ENCODE measurements around the gene KLK12. TPM values are rescaled to one million over a fixed set of nuclear protein-coding genes. Genes with fewer than 3 reads are reported as not detected.

The KLK12 gene
- total RNA-seq, 1 donor from 2014 or later = not detected

DNA sequence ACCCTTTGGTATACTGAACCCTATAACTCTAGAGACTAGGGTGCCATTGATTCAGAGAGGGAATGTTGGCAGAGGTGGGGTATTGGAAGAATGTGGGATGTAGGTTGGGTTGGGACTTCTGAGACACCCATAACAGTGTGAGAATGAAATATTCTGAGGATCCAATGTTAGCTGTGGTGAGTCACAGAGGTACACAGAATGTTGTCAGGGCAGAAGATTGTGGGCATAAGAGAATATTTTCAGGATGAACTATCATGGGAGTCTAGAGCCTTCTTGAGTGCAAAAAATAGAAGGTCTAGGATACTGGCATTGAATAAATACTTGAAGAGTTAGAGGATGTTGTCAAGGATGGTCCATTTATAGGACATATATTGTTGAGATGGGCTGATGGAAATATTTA, 21.1 kb upstream of the KLK12 start:
- no peak for DNase-seq

DNA sequence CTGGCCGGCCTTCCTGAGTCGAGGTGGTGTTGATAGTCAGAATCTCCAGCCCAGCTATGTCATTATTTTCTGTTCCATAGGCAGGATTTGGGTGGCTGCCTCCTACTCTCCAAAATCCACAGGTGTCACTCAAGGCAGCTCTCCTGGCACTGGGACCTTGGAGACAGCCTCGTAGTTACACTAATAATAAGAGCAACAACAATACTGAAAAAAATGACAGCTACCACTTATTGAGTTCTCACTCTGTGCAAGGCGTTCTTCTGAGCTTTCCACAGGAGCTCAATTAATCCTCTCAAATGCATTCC, 12.2 kb upstream of the KLK12 start:
- Mint-ChIP-seq H3K4me3 (no peak overlapping the region), H3K4me1 (no peaks in the 10 kb centered on the region), H3K36me3 (ENCODE audit: low read depth) (no peaks in the 10 kb centered on the region), H3K27ac (no peak overlapping the region), H3K27me3 (peaks cover 9% of the 10 kb centered on the region), H3K9me3 (peaks cover 2% of the 10 kb centered on the region)
- CTCF ChIA-PET = no interaction called here
- ATAC-seq (ENCODE audit: low read depth) (no peak), DNase-seq (no peak)
- POLR2A ChIA-PET = no interaction called here
- TF ChIP-seq, protein P1, sequence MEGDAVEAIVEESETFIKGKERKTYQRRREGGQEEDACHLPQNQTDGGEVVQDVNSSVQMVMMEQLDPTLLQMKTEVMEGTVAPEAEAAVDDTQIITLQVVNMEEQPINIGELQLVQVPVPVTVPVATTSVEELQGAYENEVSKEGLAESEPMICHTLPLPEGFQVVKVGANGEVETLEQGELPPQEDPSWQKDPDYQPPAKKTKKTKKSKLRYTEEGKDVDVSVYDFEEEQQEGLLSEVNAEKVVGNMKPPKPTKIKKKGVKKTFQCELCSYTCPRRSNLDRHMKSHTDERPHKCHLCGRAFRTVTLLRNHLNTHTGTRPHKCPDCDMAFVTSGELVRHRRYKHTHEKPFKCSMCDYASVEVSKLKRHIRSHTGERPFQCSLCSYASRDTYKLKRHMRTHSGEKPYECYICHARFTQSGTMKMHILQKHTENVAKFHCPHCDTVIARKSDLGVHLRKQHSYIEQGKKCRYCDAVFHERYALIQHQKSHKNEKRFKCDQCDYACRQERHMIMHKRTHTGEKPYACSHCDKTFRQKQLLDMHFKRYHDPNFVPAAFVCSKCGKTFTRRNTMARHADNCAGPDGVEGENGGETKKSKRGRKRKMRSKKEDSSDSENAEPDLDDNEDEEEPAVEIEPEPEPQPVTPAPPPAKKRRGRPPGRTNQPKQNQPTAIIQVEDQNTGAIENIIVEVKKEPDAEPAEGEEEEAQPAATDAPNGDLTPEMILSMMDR (IDR thresholded peaks at IDR 0.05) = no peak
- intact Hi-C loops (cut with micrococcal nuclease) = no loop called here

More for the DNA sequence above, 21.1 kb upstream of the KLK12 start:
- Mint-ChIP-seq H3K36me3 (ENCODE audit: low read depth) (no peaks in the 10 kb centered on the region), H3K4me1 (no peaks in the 10 kb centered on the region), H3K27ac (no peak overlapping the region), H3K4me3 (no peak overlapping the region), H3K27me3 (peaks cover 17% of the 10 kb centered on the region), H3K9me3 (no peaks in the 10 kb centered on the region)
- TF ChIP-seq, protein P1 (IDR thresholded peaks at IDR 0.05) = no peak
- POLR2A ChIA-PET = no interaction called here
- intact Hi-C loops (cut with micrococcal nuclease) = no loop called here
- no peak for ATAC-seq (ENCODE audit: low read depth)
- CTCF ChIA-PET = no interaction called here

DNA sequence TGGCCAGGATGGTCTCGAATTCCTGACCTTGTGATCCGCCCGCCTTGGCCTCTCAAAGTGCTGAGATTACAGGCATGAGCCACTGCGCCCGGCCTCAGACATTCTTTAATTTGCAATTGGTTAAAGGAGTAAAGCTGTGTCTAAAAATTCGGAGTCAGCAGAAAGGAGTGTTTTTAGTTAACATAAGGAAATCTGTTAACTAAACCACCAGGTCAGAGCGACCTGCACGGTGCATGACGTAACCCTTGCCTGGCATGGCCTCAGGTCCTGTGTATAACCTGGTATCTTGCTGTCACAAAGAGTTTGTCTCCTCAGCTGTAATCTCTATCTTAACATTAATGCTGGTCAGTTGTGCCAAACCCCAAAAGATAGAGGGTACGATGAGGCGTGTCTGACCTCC, 9.5 kb upstream of the KLK12 start:
- Mint-ChIP-seq H3K27ac (no peak overlapping the region), H3K9me3 (no peaks in the 10 kb centered on the region), H3K4me1 (no peaks in the 10 kb centered on the region), H3K4me3 (no peak overlapping the region), H3K36me3 (ENCODE audit: low read depth) (no peaks in the 10 kb centered on the region), H3K27me3 (peaks cover 6% of the 10 kb centered on the region)
- POLR2A ChIA-PET = no interaction called here
- TF ChIP-seq, protein P1 (IDR thresholded peaks at IDR 0.05) = no peak
- intact Hi-C loops (cut with micrococcal nuclease) = no loop called here
- ATAC-seq (ENCODE audit: low read depth) (no peak), DNase-seq (no peak)
- CTCF ChIA-PET = no interaction called here

DNA sequence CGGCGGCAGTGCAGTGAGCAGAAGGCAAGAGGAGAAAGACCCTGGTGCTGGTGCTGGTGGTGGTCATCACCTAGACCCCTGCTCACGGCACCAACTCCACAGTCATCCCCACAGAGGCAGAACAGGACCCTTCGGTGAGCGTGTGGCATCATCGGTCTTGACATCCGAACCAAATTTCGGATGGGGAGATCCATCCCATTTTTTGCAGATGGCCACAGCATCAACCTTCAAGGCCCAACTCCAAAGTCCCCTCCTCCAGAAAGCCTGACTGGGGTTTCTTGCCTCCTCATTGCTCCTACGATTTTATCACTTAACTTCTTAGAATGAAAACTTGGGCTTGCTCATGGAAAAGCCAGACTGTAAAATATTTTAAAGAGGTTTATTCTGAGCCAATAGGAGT, 8.7 kb upstream of the KLK12 start:
- TF ChIP-seq, protein P1 (IDR thresholded peaks at IDR 0.05) = no peak
- H3K27ac Mint-ChIP-seq = no peak overlapping the region
- no peaks in the 10 kb centered on the region for H3K9me3 Mint-ChIP-seq
- ChIA-PET POLR2A (no interaction called here), CTCF (no interaction called here)
- no peak overlapping the region for H3K4me3 Mint-ChIP-seq
- intact Hi-C loops (cut with micrococcal nuclease) = no loop called here
- H3K4me1 Mint-ChIP-seq = no peaks in the 10 kb centered on the region
- no peaks in the 10 kb centered on the region for H3K36me3 Mint-ChIP-seq (ENCODE audit: low read depth)
- no peak for ATAC-seq (ENCODE audit: low read depth)
- DNase-seq = no peak
- H3K27me3 Mint-ChIP-seq = peaks cover 6% of the 10 kb centered on the region

DNA sequence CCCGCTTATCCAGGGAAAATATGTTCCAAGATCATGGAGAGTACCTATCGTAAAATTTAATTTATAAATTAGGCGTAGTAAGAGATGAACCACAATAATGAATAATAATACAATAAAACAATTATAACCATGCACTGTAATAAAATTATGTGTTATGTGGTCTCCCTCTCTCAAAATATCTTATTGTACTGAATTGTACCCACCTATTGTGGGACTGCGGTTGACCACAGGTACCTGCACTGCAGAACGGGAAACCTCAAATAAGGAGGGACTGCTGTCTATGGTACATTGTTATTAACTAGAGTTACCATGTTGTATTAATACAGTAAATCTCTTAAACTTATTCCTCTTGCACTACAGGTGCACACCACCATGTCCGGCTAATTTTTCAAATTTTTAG, 5.3 kb upstream of the KLK12 start:
- POLR2A ChIA-PET = no interaction called here

More for the DNA sequence above, 5.3 kb upstream of the KLK12 start:
- Mint-ChIP-seq H3K36me3 (ENCODE audit: low read depth) (no peaks in the 10 kb centered on the region), H3K27me3 (peaks cover 6% of the 10 kb centered on the region), H3K9me3 (no peaks in the 10 kb centered on the region), H3K27ac (no peak overlapping the region), H3K4me1 (no peaks in the 10 kb centered on the region), H3K4me3 (no peak overlapping the region)
- CTCF ChIA-PET = no interaction called here
- ATAC-seq (ENCODE audit: low read depth) (no peak), DNase-seq (no peak)
- intact Hi-C loops (cut with micrococcal nuclease) = no loop called here
- TF ChIP-seq, protein P1 (IDR thresholded peaks at IDR 0.05) = no peak
